Osteoblast (primary cell): ENCODE results near the gene VWA2. TPM values are rescaled to one million over a fixed set of nuclear protein-coding genes. Genes with fewer than 3 reads are reported as not detected.

Experiments used
- DNase-seq: peaks from one replicate; pipeline ENCODE4 v3.0.0; 2011; ENCODE audit warnings: low spot score, mixed read lengths; ENCODE audit not compliant: insufficient read length; ENCODE audit errors: missing footprints
- H2AFZ ChIP-seq: 2 replicates; pipeline ENCODE4 v1.6.0; 2011; ENCODE audit warnings: mild to moderate bottlenecking, low read length
- H3K27ac ChIP-seq: 2 replicates; pipeline ENCODE4 v1.5.1; 2011; ENCODE audit warnings: mild to moderate bottlenecking, low read depth, low read length, moderate library complexity
- H3K27me3 ChIP-seq: 2 replicates; pipeline ENCODE4 v1.6.0; 2012; ENCODE audit warnings: mild to moderate bottlenecking, control low read depth, inconsistent platforms, low read length, moderate library complexity; ENCODE audit not compliant: insufficient read depth
- H3K36me3 ChIP-seq: 2 replicates; pipeline ENCODE4 v1.5.1; 2011; ENCODE audit warnings: mild to moderate bottlenecking, low read length, control low read depth, moderate library complexity; ENCODE audit not compliant: insufficient read depth
- H3K4me1 ChIP-seq: 2 replicates; pipeline ENCODE4 v1.5.1; 2011; ENCODE audit warnings: mild to moderate bottlenecking, low read length, control low read depth, moderate library complexity; ENCODE audit not compliant: insufficient read depth
- H3K4me2 ChIP-seq: 2 replicates; pipeline ENCODE4 v1.6.0; 2011; ENCODE audit warnings: mild to moderate bottlenecking, low read length; ENCODE audit not compliant: insufficient read depth
- H3K4me3 ChIP-seq: fragments of 200-600 bp; sonication (generic); 3 replicates; pipeline ENCODE4 v1.5.1; 2012; ENCODE audit warnings: mild to moderate bottlenecking, low read length, inconsistent platforms; ENCODE audit not compliant: insufficient read depth
- H3K79me2 ChIP-seq: 2 replicates; pipeline ENCODE4 v1.6.0; 2012; ENCODE audit warnings: mild to moderate bottlenecking, low read length, control low read depth, inconsistent platforms; ENCODE audit not compliant: insufficient read depth
- H3K9me3 ChIP-seq: 2 replicates; pipeline ENCODE4 v1.5.1; 2011; ENCODE audit warnings: low read depth, low read length, control low read depth
- H4K20me1 ChIP-seq: 2 replicates; pipeline ENCODE4 v1.6.0; 2012; ENCODE audit warnings: mild to moderate bottlenecking, low read length, control low read depth; ENCODE audit not compliant: insufficient read depth
- total RNA-seq: library from RNA; depleted of rRNA; stranded (reverse); fragments of >200 nt; gene quantifications from 2 replicates; pipeline ENCODE4 v1.2.3, GENCODE V29; 2012
- TF ChIP-seq, protein P1 (sequence below): IDR thresholded peaks from 2 replicates; pipeline ENCODE4 v1.5.1; 2011; ENCODE audit warnings: mild to moderate bottlenecking, low read depth, low read length, moderate library complexity; ENCODE audit errors: extremely low read depth

Gene VWA2
- total RNA-seq, 1 donor: under 0.01 TPM

DNA sequence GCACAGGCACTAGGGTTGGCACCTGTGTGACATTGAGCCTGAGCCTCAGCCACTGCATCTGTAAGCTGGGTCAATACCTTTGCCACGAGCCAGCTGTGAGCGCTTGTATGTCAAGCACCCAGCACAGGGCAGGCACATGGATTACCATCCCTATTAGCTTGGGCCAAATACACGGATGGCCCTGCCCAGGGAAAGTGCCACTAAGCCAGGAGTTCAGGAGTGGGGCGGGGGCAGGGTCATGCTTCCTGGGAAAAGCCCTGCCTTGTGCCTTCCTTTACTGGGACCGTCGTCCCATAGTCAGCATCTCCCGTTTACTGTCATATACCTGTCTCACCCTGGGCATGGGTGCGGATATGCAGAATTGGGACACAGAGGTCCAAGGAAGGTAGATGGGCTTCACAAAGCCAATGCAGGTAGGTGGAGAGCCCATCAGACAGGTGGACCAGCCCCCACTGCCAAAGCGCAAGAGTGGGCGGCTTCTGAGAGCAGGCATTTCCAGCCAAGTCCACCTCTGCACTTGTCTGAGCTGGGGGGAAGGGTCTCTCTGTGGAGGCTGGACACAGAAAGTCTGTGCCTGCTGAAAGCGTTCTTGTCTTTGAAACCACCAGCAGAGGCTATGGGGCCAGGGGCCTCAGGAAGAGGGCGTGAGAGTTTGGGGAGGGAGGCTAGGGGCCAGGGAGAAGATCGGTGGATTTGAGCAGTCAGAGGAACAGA, 72.6 kb downstream of the VWA2 start:
- H3K27ac ChIP-seq: no peak overlapping the region
- no peak for DNase-seq
- TF ChIP-seq, protein P1, sequence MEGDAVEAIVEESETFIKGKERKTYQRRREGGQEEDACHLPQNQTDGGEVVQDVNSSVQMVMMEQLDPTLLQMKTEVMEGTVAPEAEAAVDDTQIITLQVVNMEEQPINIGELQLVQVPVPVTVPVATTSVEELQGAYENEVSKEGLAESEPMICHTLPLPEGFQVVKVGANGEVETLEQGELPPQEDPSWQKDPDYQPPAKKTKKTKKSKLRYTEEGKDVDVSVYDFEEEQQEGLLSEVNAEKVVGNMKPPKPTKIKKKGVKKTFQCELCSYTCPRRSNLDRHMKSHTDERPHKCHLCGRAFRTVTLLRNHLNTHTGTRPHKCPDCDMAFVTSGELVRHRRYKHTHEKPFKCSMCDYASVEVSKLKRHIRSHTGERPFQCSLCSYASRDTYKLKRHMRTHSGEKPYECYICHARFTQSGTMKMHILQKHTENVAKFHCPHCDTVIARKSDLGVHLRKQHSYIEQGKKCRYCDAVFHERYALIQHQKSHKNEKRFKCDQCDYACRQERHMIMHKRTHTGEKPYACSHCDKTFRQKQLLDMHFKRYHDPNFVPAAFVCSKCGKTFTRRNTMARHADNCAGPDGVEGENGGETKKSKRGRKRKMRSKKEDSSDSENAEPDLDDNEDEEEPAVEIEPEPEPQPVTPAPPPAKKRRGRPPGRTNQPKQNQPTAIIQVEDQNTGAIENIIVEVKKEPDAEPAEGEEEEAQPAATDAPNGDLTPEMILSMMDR: no peak
- no peaks in the 10 kb centered on the region for H3K36me3 ChIP-seq
- no peak overlapping the region for H3K4me2 ChIP-seq
- H3K9me3 ChIP-seq: no peaks in the 10 kb centered on the region
- peaks cover 13% of the 10 kb centered on the region for H3K4me1 ChIP-seq
- peaks cover 3% of the 10 kb centered on the region for H3K27me3 ChIP-seq
- H2AFZ ChIP-seq: no peak overlapping the region
- no peak overlapping the region for H3K4me3 ChIP-seq
- H3K79me2 ChIP-seq: no peaks in the 10 kb centered on the region
- H4K20me1 ChIP-seq: no peaks in the 10 kb centered on the region

DNA sequence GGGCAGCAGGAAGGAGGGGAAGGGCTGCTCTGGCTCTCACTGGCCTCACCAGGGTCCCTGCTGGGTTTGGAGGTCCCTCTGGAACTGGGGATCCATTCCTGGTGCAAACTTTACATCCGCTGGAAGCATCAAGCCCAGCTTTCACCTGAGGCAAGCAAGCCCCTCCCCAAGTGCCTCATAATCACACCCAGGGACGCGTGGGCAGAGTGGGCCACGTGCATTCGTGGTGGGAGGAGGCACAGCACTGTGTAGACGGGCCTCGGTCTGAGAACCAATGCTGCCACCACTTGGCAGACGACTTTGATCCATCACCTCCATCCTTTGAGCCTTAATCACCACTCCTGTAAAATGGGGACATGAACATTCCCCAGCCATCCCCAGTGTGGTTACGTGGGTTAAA, 74.1 kb downstream of the VWA2 start:
- TF ChIP-seq, protein P1: no peak
- H3K27ac ChIP-seq: no peak overlapping the region
- no peaks in the 10 kb centered on the region for H3K36me3 ChIP-seq
- H3K27me3 ChIP-seq: peaks cover 3% of the 10 kb centered on the region
- H4K20me1 ChIP-seq: no peaks in the 10 kb centered on the region
- H2AFZ ChIP-seq: no peak overlapping the region
- no peak overlapping the region for H3K4me3 ChIP-seq
- H3K4me2 ChIP-seq: no peak overlapping the region
- no peak for DNase-seq
- H3K9me3 ChIP-seq: no peaks in the 10 kb centered on the region
- H3K4me1 ChIP-seq: peaks cover 3% of the 10 kb centered on the region
- H3K79me2 ChIP-seq: no peaks in the 10 kb centered on the region

DNA sequence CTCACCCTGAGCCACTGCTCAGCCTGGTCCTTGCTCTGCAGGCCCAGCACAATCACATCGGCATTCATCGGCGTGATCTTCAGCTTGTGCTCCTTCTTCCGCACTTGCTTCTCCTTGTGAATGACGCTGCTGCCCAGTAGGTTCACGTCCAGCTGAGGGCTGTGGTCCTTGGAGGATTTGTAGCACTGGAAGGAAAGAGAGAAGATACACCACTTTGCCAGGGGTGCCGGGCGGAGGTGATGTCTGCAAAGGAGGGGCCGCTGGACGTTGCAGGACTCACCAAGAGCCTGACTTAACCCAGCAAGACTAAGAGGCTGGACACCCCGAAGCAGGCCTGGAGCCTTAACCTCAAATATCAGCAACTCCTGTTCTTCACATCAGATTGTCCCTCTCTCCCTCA, 74.8 kb downstream of the VWA2 start:
- Histone ChIP-seq H3K79me2 (no peaks in the 10 kb centered on the region), H3K9me3 (no peaks in the 10 kb centered on the region), H3K27me3 (peaks cover 3% of the 10 kb centered on the region), H4K20me1 (no peaks in the 10 kb centered on the region), H3K4me3 (no peak overlapping the region), H3K4me2 (no peak overlapping the region), H3K36me3 (no peaks in the 10 kb centered on the region), H3K27ac (no peak overlapping the region), H2AFZ (no peak overlapping the region), H3K4me1 (peaks cover 3% of the 10 kb centered on the region)
- DNase-seq: no peak
- TF ChIP-seq, protein P1: no peak

DNA sequence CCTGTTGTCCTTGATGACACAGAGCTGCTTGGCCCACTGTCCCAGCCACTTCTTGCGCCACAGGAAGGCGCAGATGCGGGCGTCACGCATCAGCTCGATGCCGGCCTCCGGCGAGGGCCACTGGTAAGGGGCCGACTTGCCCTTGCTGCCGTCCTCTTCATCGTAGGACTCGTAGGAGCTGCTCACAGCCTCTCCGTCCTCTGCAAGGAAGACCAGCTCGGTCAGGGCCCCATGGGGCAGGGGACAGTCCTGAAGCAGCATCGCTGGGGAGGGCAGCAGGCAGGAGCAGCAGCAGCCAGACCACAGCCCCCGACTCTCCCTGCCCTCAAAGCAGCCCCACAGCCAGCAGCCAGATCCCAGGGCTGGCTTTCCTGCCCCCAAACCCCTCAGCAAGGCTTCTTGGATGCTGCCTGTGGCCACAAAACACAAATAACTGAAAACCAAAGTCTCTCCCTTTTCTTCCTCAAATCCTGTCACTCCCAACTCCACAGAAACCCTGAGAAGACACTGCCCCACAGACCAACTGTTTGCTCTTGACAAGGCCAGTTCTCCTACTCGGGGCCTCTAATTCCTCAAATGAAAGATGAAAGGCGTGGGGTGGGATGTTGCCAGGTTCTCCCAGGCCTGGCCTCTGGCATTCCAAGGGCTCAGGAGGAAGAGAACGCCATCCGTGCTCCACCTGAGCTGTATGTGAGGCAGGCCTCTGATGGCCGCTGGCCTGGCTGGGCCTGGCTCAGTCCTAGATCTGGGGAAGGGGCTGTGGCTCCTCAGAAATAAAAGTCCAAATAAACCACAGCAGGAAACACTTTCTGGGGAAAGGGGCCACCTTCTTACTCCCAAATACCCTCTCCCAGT, 76.7 kb downstream of the VWA2 start:
- TF ChIP-seq, protein P1: no peak
- no peaks in the 10 kb centered on the region for H3K4me1 ChIP-seq

More for the DNA sequence above, 76.7 kb downstream of the VWA2 start:
- no peak for DNase-seq
- Histone ChIP-seq H4K20me1 (no peaks in the 10 kb centered on the region), H3K4me3 (no peak overlapping the region), H3K36me3 (no peaks in the 10 kb centered on the region), H3K27me3 (peaks cover 5% of the 10 kb centered on the region), H3K27ac (no peak overlapping the region), H3K4me2 (no peak overlapping the region), H3K9me3 (no peaks in the 10 kb centered on the region), H3K79me2 (no peaks in the 10 kb centered on the region), H2AFZ (no peak overlapping the region)
